GM12872 (cell line): ENCODE measurements around the gene PPP3CA.

Experiments used
- CTCF ChIP-seq: IDR thresholded peaks from 3 replicates; pipeline ENCODE4 v1.5.1; 2011; ENCODE audit warnings: low read depth, mild to moderate bottlenecking, low read length, moderate library complexity; ENCODE audit not compliant: insufficient read depth

PPP3CA gene

GRCh38 chr4:101280866-101281600, 66.3 kb downstream of the PPP3CA start:
- TF ChIP-seq CTCF = no peak

- TF ChIP-seq CTCF = no peak
Observed at GRCh38 chr4:101279377-101279871, 67.9 kb downstream of the PPP3CA start.

- no peak for TF ChIP-seq CTCF
Observed at GRCh38 chr4:101277671-101278070, 69.7 kb downstream of the PPP3CA start.

- no peak for TF ChIP-seq CTCF
Observed at GRCh38 chr4:101276661-101277060, 70.7 kb downstream of the PPP3CA start.

- no peak for TF ChIP-seq CTCF
Observed at GRCh38 chr4:101274888-101275752, 72.2 kb downstream of the PPP3CA start.

GRCh38 chr4:101271516-101271915, 75.8 kb downstream of the PPP3CA start:
- TF ChIP-seq CTCF = no peak

GRCh38 chr4:101269682-101270081, 77.6 kb downstream of the PPP3CA start:
- TF ChIP-seq CTCF = no peak
